GM21515 (cell line): Measurements from ENCODE around the gene CCDC32.
A peak's percentile ranks its signal among the peaks of the same experiment; 100 is the strongest.

Experiments used
- ATAC-seq: cut with Tn5 transposase; IDR thresholded peaks from one replicate; pipeline ENCODE4 v1.9.1; 2021; ENCODE audit not compliant: unreplicated experiment

Gene CCDC32

DNA sequence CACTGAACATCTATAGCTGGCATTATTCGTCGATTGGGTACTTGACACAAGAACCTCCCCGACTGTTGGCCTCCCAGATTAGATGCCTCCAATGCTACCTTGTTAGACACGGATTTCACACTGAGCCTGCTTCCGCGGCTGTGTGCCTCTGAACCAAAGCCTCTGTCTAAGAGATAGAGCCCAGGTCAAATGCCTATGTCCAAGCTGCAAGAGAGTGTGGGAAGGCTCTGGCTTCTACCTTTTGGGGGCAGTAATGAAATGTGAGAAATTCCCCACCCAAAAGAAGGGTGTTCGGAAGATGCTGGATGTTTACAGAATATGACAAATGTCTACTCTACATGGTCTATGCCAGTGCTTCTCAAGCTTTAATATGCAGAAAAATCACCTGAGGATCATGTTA lies 2.3 kb upstream of the CCDC32 start:
- ATAC-seq: no peak

DNA sequence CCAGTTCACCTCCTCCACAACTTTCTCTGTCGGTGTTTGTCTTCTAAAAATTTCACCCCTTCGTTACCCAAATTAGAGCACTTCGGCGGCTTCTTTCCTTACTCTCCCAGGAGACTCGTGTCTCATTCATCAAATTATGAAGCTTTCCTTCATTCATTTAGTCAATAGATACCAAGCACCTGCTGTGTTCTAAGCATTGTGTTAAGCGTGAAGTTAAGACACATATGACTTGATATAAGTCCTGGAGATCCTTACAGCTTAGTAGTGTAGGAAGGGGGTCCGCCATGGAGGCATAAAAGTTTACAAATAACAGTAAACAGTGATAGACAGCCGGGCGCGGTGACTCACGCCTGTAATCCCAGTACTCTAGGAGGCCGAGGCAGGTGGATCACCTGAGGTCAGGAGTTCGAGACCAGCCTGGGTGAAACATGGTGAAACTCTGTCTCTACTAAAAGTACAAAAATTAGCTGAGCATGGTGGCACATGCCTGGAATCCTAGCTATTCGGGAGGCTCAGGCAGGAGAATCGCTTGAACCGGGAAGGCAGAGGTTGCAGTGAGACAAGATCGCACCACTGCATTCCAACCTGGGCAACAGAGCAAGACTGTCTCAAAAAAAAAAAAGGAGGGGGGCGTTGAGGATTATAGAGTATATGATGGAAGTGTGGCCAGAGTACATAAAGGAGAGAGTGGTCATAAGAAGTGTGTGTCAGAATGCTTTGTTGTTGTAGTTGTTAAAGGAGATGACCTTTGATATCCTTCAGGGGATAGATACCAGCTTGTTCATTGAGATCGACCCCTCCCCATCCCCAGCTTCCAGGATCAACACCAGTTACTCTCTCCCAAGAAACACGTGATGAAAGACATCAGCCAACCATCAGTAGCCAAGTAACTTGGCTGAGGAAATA lies 744 bp upstream of the CCDC32 start:
- no peak for ATAC-seq

GRCh38 chr15:40563426-40563825 lies 1.4 kb downstream of the CCDC32 start:
- ATAC-seq: no peak

DNA sequence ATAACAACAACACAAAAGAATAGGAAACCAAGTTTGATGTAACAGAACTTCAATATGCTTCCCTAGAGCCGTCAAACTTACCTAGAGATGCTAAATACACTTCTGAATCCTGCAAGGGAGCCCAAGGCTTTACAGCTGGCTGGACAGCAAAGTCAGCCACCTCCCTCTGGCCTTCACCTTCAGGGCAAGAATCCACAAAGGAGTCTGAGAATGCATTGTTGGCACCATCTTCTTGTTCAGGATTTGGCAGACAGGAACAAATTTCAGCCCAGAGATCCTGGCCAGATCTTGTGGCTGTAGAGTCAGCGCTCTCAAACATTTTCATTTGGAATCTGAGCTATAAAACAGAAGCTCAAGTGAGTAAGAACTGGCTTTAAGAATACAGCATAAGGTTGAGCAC lies 2.2 kb downstream of the CCDC32 start:
- no peak for ATAC-seq

DNA sequence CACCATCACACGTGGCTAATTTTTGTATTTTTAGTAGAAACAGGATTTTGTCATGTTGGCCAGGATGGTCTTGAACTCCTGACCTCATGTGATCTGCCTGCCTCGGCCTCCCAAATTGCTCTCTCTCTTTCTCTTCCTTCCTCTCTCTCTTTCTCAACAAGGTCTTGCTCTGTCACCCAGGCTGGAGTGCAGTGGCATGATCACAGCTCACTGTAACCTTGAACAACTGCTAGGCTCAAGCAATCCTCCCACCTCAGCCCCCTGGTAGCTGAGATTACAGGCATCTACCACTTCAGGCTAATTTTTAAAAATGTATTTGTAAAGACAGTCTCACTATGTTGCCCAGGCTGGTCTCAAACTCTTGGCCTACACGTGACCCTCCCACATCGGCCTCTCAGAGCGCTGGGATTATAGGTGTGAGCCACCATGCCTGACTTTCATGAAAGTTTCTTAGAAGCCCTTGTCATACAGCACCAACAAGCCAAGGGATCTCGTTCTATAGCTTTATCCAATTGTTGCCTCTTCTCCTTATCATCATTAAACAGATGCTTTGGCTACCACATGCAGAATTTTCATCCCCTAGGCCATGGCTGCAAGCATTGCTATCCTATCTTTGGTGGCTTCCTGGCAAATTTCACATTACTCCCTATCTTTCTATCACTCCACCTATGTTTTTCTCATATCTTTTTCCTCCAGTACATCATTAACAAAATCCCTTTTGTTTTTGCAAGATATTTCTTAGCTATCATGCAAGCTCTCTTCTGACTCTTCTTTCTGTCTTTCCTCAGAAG lies 5.7 kb downstream of the CCDC32 start:
- ATAC-seq: no peak

GRCh38 chr15:40555876-40556275 lies 9.0 kb downstream of the CCDC32 start:
- ATAC-seq: no peak

DNA sequence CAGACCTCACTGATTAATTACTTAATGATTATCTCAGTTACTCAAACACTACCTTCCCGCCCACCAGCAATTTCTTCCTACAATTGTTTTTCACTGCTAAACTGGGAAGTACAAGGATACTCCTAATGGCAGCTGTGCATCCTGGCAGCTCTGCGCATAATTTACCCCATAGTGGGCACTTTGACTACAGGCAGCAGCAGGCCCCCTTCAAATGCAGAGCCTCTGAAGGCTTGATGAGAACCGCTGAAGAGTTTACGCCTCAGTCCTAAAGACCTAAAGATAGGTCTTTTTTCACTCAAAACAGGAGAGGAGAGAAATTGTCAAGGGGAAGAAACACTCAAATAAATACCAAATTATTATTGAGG lies 10.7 kb downstream of the CCDC32 start:
- ATAC-seq: no peak

GRCh38 chr15:40550341-40551037 lies 14.4 kb downstream of the CCDC32 start:
- peak; percentile 71 for ATAC-seq

GRCh38 chr15:40549894-40550293 lies 14.9 kb downstream of the CCDC32 start:
- no peak for ATAC-seq

GRCh38 chr15:40548610-40549009 lies 16.2 kb downstream of the CCDC32 start:
- no peak for ATAC-seq

- no peak for ATAC-seq
Observed at GRCh38 chr15:40545457-40545856, 19.4 kb downstream of the CCDC32 start.

GRCh38 chr15:40543631-40544294 lies 21.1 kb downstream of the CCDC32 start:
- ATAC-seq: peak; percentile 67

GRCh38 chr15:40543082-40543481 lies 21.8 kb downstream of the CCDC32 start:
- peak; percentile 25 for ATAC-seq

DNA sequence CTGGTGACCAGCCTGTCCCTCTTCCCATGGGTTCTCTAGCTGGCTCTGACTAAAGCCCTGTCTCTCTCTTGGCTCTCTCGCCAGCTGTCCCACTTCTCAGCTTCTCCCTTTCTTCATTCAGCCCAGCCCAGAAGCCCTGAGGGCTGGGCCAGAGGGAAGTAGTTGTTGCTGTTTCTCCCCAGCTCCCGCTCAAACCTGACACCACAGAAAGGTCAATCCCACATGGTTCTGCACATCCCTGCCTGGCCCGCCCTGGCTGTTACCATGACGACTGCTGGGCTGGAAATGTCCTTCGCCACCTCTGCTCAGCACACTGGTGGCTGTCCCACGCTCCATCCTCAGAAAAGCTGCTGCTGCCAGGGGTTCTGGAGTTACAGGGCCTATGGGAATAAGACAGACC lies 25.9 kb downstream of the CCDC32 start:
- ATAC-seq: no peak

DNA sequence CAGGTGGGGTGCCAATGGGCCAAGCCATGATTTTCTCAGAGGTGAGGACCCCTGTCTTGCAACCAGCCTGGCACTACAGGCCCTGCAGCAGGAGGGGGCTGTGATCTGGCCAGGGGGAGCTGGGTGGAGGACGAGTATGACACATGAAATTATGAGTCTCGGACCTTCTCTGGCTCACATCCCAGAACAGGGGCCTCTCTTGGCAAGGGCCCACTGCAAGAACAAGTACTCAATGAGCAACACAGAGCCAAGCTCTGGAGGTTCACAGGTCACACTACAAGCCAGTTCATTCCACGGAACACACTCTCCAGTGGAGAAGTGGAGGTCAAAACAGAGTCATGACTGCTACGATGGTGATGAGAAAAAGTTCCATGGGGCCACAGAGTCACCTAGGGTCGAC lies 28.3 kb downstream of the CCDC32 start:
- ATAC-seq: no peak

DNA sequence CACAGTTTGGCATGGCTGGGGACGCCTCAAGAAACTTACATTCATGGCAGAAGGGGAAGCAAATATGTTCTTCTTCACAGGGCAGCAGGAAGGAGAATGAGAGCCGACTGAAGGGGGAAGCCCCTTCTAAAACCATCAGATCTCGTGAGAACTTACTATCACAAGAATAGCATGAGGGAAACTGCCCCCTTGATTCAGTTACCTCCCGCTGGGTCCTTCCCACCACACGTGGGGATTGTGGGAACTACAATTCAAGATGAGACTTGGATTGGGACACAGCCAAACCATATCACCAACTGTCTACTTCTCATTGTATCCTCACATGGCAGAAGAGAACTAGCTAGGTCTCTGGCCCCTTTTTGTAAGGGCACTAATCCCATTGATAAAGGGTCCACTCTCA lies 30.5 kb downstream of the CCDC32 start:
- no peak for ATAC-seq

DNA sequence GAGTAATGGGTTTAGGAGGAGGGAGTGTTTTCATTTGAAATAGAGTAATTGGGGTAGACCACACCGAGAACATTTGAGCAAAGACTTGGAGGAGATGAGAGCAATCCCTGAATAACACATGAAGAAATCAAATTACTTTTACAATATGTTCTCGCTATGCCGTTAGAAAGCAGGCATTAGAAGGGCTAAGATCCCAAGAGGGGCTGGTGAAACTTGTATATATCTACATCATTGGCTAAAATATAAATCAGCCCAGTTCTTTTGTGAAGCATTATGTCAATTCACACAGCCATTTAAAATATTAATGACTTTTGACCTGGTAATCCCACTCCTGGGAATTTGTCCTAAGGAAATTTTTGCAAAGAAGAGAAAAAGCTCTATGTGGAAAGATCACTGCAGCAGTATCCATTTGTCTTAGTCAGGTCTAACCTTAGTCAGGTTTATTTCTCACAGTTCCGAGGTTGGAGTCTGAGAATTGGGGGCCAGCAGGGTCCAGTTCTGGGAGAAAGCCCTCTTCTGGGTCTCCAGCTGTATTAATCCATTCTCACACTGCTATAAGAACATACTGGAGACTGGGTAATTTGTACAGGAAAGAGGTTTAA lies 31.0 kb downstream of the CCDC32 start:
- ATAC-seq: no peak

DNA sequence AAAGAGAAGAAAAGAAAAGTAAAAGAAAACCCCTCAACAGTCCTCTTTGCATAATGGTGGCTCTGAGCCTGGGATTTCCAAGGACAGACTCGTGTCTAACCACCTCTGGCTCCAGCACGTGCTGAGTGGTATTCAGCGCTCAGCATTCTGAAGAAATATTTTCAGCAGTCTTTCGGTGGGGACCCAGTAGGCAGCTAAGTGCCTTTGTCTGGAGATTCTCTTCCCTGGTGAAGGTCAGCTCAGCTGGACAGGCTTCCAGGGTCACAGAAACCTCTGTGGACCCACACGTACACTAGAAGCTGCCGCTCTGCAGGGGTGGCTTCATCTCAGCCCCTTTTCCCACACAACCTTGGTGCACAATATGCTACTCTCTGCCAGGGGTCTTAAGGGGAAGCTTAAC lies 36.0 kb downstream of the CCDC32 start:
- ATAC-seq: no peak

- no peak for ATAC-seq
Observed at GRCh38 chr15:40525855-40526254, 39.0 kb downstream of the CCDC32 start.

DNA sequence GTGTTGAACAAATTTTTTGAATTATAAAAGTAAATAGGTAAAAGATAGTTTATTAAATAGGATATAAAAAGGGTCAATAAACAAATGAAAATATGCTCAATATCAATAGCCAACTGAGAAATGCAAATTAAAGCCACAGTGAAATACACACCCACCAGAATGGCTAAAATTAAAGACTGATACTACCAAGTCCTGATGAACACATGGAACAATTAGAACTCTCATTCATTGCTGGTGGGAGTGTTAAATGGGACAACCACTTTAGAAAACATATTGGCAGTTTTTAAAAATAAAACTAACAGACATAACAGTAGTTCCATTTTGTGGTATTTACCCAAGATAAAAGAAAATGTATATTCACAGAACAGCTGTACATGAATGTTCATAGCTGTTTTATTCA lies 41.2 kb downstream of the CCDC32 start:
- no peak for ATAC-seq

- no peak for ATAC-seq
Observed at GRCh38 chr15:40516322-40516721, 48.5 kb downstream of the CCDC32 start.
